Frontal cortex (tissue), 4 donors: ENCODE results near the gene FAM25G. TPM values are rescaled to one million over a fixed set of nuclear protein-coding genes. Genes with fewer than 3 reads are reported as not detected.
"Not testable (repeated sequence)": the region's sequence is repeated elsewhere in the genome, so short reads cannot be mapped to it uniquely, and the experiment has no call there.

Experiments used
- DNase-seq, 2 donors: peaks; one replicate each; pipeline ENCODE4 v3.0.0; 2012; ENCODE audit warnings: low spot score in 2 of 2
- FAIRE-seq: peaks from 2 replicates; lab custom pipeline; 2012; peaks lifted over from hg19 to GRCh38; lab: Jason Lieb, UNC
- total RNA-seq: library from RNA; depleted of rRNA; stranded (reverse); fragments of >200 nt; gene quantifications from one replicate; pipeline ENCODE4 v1.2.3, GENCODE V29; 2014
- donor health status: control.
- donor health status: control.
- donor health status: control.

Gene FAM25G
- total RNA-seq = not detected

DNA sequence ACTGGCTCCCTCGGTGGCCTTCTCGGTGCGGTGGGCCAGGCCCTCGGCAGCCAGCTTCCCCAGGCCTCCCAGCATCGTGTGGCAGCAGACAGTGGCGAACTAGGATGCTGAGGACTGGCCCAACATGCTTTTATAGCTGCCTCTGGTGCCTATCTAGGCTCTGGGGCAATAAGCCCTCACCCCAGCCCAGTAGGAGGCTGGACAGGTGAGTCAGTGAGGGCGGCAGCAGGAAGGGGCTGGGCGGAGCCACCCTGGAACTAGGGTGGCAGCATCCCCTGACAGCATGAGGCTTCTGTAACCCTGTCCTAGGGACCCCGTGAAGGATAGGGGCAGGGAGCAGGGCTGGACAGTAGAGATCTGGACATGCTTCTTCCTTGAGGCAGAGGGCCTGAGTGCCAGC lies at the start of gene FAM25G:
Gene FAM25G, minus strand, starts transcription at position 101 of the 400 bp plus-strand sequence. Its CDS starts 26 bp downstream, at position 75.
- not testable (repeated sequence) for FAIRE-seq, DNase-seq

DNA sequence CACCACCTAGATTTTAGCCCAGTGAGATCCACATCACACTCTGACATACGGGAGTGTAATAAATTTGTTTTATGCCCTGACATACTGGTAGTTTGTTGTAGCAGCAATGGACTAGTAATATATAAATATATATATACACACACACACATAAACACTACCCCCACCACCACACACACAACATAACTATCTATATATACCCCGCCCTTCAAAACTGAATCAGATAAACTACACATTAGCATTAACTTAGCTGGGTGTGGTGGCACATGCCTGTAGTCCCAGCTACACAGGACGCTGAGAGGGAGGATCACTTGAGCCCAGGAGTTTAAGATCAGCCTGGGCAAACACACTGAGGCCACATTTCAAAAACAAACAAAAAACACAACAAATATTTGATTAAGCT lies 44.9 kb upstream of the FAM25G start:
- DNase-seq, FAIRE-seq: not testable (repeated sequence)

DNA sequence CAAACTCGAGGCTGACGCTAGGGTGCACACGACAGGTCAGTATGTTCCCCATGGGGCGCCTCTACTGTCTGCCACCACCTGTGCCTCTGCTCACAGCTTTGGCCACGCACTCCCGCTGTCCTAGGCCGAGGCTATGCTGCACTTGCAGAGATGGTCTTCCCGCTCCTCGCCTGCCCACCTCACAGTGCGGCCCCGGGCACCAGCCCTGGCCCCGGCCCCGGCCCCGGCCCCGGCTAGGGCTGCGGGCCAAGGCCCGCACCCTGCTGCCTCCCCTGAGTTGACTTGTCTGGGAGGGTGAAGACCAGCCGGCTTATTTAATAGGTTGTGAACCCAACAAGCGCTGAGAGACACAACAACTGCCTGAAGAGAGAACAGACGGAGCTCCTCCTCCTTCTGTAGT lies 32.0 kb upstream of the FAM25G start, which contains the start of gene AGAP9:
Gene AGAP9, minus strand, starts transcription at position 164 of the 400 bp plus-strand sequence. Its CDS starts 112 bp downstream, at position 52.
- FAIRE-seq, DNase-seq: not testable (repeated sequence)

DNA sequence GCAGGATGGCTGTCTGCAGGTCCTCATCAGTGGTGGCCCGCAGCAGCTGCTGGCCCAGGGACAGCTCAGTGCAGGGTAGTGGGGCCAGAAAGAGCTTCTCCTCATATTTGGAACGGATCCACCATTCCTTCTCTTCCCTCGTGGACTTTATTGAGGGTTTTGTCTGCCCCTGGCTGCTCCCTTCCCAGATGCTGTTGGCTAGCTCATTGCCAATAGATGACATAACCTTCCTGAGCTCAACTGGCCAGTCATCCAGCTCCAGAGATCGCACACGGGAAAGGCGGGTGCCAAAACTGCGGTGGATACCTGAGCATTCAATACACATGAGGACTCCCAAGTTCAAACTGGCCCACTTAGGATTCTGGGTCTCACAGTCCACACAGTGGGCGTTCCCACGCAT lies 10.8 kb upstream of the FAM25G start:
- not testable (repeated sequence) for DNase-seq, FAIRE-seq

DNA sequence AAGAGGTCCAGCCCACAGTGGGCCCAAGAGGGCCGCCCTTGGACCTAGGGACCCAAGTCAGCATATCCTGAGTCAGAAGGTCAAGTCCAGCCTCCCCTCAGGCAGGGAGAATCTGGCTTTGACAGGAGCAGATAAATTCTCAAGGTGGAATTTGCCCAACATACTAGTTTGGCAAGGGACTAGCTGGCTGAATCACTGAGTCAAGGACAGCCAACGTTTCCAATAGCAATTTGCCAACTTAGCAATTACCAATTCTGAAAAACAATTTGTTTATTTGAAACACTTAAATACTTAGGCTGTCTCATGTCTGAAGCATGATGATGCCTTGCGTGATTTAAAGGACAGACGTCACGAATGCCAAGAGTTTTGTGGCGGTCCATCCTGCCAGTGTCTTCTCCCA lies 2.7 kb upstream of the FAM25G start:
- not testable (repeated sequence) for DNase-seq, FAIRE-seq

DNA sequence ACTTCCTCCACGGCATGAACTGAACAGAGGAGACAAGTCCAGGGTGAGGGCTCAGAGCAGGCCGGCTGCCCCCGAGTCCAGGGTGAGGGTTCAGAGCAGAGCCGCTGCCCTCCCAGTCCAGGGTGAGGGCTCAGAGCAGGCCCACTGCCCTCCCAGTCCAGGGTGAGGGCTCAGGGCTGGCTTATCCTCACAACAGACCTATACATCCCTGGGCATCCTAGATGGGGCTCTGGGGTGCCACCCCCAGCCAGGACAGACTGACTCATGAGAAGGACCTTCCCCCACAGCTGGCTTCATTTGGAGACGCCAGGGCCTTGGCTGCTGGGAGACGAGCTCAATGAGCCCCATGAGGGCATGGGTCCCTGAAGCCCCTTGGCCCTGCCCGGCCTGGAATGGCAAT lies 1.9 kb downstream of the FAM25G start:
- not testable (repeated sequence) for FAIRE-seq, DNase-seq

DNA sequence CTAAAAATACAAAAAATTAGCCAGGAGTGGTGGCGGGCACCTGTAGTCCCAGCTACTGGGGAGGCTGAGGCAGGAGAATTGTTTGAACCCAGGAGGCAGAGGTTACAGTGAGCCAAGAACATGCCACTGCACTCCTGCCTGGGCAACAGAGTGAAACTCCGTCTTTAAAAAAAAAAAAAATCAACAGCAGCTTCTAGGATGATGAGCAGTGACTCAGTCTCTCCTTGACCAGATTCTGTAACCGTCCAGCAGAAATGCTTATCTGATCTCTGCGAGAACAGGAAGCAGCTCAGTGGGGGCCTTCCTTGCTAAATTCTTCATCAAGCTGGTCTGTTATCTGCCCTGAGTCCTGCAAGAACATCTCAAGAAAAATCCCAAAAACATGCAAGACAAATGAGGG lies 5.6 kb downstream of the FAM25G start:
- DNase-seq, FAIRE-seq: not testable (repeated sequence)

DNA sequence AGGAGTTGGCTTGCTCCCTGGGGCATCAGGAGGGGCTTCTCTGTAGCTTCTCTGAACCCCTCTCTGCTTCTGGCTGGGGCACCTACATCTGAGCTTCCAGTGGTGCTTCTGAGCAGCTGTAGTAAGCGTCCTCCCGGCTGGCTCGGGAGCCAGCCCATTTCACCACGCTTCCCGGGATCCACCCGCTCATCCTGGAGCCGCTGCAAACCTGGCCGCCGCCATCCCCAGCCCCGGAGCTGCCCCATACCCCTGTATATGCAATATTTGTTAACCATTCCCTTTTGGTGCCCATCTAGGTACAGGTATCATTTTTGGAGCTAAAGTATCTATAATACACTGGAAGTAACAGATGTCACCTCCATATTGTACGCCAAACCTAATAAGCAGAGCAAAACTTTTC lies 6.7 kb downstream of the FAM25G start:
- not testable (repeated sequence) for FAIRE-seq, DNase-seq

DNA sequence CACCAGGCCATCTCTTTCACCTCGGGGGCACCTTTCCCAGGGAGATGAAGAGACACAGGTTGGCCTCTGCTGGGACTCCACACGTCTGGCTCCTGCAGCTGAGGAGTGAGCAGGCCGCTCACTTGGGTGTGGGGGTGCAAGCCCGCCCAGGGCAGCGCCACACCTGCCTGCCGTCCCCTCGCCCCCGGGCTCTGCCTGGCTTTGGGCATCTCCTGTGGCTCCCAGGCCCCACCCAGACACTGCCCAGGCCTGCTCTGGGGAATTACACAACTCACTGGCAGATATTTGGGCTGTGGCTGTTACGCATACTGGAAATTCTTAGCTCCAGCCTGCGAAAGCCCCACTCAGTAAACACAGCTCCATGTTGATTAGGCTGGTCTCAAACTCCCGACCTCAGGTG lies 7.6 kb downstream of the FAM25G start, which contains the start of gene ANXA8:
Gene ANXA8, minus strand, starts transcription at position 193 of the 400 bp plus-strand sequence. Its CDS starts 182 bp downstream, at position 11.
- not testable (repeated sequence) for DNase-seq, FAIRE-seq

DNA sequence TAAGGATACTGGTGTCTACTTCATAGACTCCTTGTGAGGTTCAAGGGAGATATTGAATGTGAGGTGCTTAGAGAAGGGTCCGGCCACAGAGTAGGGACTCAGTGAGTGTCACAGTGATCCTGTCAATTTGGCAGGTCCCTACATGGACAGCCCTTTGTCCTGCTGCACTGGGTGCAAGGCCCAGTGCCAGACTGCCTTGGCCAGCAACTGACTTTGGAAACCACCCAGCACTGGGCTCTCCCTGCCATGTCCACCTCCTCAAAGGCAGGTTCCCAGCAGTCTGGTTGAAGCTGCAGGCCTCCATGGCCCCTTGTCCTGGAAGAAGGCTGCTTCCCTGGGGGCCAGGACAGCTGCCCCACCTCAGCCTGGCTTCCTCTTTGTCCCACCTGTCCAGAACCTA lies 9.1 kb downstream of the FAM25G start:
- not testable (repeated sequence) for FAIRE-seq, DNase-seq

DNA sequence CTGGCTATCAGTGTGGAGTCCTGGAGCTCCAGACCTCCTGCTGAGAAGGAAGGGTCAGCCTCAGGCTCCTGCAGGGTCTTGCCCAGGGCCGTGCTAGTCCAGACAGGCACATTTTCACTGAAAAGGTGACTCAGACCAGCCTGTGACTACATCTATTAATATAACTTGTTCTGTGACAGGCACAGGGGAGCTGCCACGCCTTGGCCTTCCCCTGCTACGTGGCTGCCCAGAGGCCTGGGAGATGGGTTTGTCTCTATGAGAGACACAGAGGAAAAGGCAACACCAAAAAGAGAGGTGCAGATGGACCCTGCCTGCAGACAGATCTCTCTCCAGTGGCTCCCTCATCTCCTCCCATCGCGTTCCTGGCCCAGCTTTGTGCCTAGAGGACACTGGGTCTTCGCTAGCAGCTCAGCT lies 9.7 kb downstream of the FAM25G start:
- not testable (repeated sequence) for FAIRE-seq, DNase-seq

DNA sequence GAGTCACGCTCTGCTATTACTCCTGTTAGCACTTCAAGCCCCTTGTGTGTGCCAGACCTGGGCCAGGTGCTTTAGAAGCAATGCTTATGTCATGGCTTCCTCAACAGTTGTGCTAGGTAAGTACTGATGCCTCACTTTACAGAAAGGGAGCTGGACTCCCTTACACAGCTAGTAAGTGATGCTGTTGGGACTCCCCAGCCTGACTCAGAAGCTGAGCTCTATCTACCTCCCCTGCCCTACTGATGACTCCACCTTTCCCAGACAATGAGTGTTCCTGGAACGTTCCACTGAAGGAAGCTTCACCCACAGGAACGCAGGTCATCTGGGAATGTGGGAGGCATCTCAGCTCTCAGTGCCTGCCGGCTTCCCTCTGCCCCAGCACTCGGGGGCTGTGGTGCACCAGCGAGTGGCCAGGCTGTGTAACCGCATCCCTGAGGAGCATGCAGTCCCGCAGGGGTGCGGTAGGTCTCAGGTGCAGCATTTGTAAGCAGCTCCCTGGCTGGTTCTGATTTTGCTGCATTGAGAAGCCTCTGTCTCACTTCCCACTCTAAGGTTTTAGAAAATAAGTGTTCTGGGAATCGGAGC lies 10.2 kb downstream of the FAM25G start:
- DNase-seq, FAIRE-seq: not testable (repeated sequence)

DNA sequence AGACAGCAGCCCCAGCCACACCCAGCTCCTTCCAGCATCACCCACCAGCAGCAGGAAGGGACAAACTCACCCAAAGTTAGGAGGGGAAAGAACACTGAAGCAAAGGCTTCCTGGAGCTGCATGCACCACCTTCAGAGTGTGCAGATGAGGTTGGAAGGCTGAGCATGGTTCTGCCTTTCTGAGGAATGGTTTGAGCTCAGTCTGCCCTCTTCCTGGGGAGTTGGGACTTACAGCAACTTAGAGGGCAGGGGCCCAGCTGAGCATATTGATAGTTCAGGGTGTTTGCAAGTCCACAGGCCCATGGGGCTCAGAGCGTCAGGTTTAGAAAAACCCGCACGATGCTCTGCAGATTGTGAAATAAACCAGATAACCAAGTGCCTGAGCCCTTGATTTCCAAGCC lies 11.4 kb downstream of the FAM25G start:
- not testable (repeated sequence) for FAIRE-seq

DNA sequence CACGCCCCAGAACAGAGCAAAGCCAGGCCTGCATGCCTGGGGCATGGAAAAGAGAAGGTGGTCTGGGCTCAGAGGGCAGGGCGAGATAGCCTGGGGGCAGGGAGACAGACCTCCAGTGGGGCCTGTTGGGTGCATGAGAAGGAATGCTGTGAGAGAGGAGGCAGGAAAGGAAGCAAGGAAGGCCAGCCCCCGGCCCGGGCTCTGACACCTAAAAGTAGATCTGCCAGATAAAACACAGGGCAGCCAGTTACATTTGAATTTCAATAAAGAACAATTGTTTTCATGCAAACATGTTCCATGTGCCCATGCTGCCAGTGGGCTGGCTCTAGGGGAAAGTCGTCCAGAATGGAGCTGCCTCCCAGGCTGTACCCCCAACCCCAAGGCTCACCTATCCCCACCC lies 13.4 kb downstream of the FAM25G start:
- FAIRE-seq = not testable (repeated sequence)

More for the DNA sequence above, 11.4 kb downstream of the FAM25G start:
- not testable (repeated sequence) for DNase-seq

DNA sequence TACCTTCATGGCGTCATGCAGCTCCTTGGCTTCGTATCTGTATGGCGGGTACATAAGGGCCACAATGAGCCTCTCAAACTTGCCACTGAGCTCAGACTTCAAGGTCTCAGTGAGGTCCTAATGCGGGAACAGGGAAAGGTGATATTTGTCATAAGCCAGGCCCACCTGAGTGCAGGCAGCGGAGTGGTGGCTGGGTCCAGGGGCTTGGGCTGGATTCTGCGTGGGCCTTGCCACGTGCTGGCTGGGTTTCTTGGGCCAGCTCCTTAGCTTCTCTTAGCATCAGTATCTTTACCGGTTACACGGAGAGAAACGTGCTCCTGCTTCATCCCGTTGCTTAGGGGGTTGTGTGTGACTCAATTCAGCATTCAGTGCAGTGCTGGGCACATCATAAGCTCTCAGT lies 14.4 kb downstream of the FAM25G start:
- not testable (repeated sequence) for DNase-seq, FAIRE-seq

More for the DNA sequence above, 13.4 kb downstream of the FAM25G start:
- DNase-seq = not testable (repeated sequence)

DNA sequence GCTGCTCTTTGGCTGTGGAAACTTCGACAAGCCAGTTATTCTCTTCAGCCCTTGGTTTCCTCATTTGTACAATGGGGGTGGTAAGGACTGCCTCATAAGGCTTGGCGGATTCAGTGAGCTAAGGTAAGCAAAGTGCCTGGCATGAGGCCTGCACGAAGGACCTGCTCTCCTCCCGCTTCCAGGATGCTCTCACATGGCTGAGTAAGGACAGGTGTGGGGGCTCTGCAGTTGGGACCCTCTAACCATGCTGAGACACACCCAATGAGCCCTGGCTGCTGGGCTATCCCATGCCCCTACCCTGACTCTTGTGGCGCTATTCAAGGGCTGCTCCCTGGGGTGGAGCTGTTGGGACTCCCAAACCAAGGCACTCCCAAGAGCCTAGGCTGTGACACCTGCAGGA lies 16.4 kb downstream of the FAM25G start:
- DNase-seq, FAIRE-seq: not testable (repeated sequence)

DNA sequence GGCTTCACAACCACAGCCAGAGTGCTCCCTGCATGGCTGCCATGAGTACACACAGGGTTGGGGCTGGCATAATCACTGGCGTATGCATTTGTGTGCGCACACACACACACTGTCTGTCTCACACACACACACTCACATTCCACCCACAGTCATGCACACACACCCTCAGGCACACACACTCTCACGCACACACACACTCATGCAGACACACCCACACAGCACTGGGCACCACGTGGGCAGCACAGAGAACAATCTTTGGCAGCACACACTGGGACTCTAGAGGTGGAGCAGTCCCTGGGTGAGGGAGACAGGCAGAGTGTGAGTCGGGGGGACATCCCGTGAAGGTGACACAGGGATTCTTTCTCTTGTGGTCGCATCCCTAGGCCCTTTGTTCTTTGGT lies 18.0 kb downstream of the FAM25G start:
- not testable (repeated sequence) for DNase-seq, FAIRE-seq

DNA sequence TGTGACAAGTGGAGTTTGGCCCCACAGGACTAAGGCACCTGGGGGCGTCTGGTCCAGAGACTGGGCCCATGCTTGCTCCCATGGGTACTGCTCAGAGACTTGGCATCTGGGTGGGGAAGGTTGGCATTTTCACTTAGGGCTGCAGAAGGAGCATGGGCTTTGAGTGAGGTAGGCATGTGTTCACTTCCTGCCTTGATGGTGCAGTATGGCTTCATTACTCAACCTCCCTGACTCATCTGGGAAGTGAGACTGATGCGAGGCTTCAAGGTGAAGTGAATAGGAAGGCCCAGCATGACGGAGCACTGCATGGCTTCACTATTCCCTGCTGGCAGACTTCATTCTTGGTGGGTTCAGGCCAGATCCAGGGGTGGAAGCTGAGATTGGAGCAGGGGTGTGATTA lies 18.9 kb downstream of the FAM25G start:
- not testable (repeated sequence) for DNase-seq, FAIRE-seq

DNA sequence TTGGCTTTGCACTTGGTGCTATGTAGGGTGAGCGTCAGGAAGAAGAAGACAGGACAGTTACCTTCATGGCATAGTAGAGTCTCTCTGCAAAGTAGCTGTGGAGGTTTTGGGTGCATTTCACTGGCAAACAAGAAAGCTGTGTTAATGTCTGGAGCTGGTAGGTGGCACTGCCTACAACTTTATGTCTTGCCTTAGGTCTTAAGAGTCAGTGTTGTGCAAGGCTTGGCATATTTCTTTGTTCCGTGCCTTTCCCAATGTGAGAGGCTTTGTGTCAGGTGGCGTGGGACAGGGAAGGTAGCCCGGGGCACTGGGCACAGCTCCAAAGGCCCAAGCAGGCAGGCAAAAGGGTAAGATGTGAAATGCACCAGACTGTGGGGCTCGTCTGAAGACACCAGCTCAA lies 19.4 kb downstream of the FAM25G start:
- not testable (repeated sequence) for DNase-seq, FAIRE-seq

DNA sequence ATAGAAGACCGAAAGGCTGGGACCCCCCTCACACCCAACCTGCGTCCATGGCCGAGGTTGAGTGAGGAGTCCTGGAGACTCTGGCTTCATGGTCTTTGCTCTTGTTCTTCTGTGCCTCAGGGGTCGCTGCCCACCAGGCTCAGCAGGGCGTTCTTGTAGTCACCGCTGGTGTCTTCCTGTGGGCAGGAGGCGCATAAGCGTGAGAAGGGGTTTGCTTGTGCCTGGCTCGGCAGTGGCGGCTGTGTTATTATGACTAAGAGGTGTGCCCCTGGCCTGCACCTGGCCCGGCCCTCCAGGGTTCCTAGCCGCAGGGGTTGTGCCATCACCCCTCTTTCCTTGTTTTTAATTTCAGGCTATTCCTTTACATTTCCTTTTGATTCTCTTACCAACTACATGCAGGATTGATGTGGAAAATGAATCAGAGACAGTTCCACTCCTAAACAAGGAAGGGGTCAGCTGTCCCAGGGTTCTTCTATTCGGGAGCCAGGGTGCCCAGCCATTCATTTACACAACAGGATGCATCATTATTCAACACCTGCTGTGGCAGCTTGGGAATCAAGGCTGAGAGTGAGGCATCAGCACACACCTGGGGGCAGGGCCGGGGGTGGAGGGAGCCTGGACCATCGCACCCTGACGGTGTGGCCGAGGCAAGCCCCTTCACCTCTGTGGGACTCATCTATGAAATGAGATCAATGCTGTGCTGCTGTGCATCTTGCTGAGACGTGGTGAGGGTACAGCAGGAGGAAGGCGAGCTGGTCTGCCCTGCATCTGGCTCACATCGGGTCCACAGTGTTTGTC lies 22.6 kb downstream of the FAM25G start:
- not testable (repeated sequence) for DNase-seq, FAIRE-seq
